Measurements from ENCODE around the gene OAS2.

Gene OAS2

GRCh38 chr12:113007166-113007565 is 28.8 kb downstream of the OAS2 start:
- TF ChIP-seq CTCF (IDR thresholded peaks at IDR 0.05; ENCODE audit: low read length, missing control alignments), result no peak
- H3K4me3 ChIP-seq (replicated peaks; ENCODE audit: low read depth, low read length), result no peak overlapping the region
- peak; percentile 60 for DNase-seq (ENCODE audit: low read depth)

- TF ChIP-seq CTCF (IDR thresholded peaks at IDR 0.05; ENCODE audit: low read length, missing control alignments), result no peak
- H3K4me3 ChIP-seq (replicated peaks; ENCODE audit: low read depth, low read length), result no peak overlapping the region
- no peak for DNase-seq (ENCODE audit: low read depth)
Measured at GRCh38 chr12:113010701-113011100, 32.4 kb downstream of the OAS2 start.

- H3K4me3 ChIP-seq (replicated peaks; ENCODE audit: low read depth, low read length), result no peak overlapping the region
- DNase-seq (ENCODE audit: low read depth), result no peak
- TF ChIP-seq CTCF (IDR thresholded peaks at IDR 0.05; ENCODE audit: low read length, missing control alignments), result no peak
Measured at GRCh38 chr12:113014565-113014964, 36.2 kb downstream of the OAS2 start.

- DNase-seq (ENCODE audit: low read depth), result no peak
- H3K4me3 ChIP-seq (replicated peaks; ENCODE audit: low read depth, low read length), result no peak overlapping the region
- TF ChIP-seq CTCF (IDR thresholded peaks at IDR 0.05; ENCODE audit: low read length, missing control alignments), result no peak
Measured at GRCh38 chr12:113016796-113017195, 38.5 kb downstream of the OAS2 start.

- no peak overlapping the region for H3K4me3 ChIP-seq (replicated peaks; ENCODE audit: low read depth, low read length)
- DNase-seq (ENCODE audit: low read depth), result peak; percentile 40
- no peak for TF ChIP-seq CTCF (IDR thresholded peaks at IDR 0.05; ENCODE audit: low read length, missing control alignments)
Measured at GRCh38 chr12:113019025-113019424, 40.7 kb downstream of the OAS2 start.

- H3K4me3 ChIP-seq (replicated peaks; ENCODE audit: low read depth, low read length), result no peak overlapping the region
- DNase-seq (ENCODE audit: low read depth), result no peak
- no peak for TF ChIP-seq CTCF (IDR thresholded peaks at IDR 0.05; ENCODE audit: low read length, missing control alignments)
Measured at GRCh38 chr12:113021500-113021899, 43.2 kb downstream of the OAS2 start.

- no peak overlapping the region for H3K4me3 ChIP-seq (replicated peaks; ENCODE audit: low read depth, low read length)
- no peak for DNase-seq (ENCODE audit: low read depth)
- no peak for TF ChIP-seq CTCF (IDR thresholded peaks at IDR 0.05; ENCODE audit: low read length, missing control alignments)
Measured at GRCh38 chr12:113022563-113023297, 44.4 kb downstream of the OAS2 start.

Data from fibroblast of pulmonary artery (primary cell).